PC-9 (cell line): ENCODE results near the gene CPED1.

Source experiments
- CTCF ChIP-seq: fragments of 200-600 bp; sonication (generic); conservative IDR thresholded peaks from 2 replicates; pipeline ENCODE4 v1.6.1; 2017; ENCODE audit warnings: mixed run types, antibody characterized with exemption, mild to moderate bottlenecking, moderate library complexity
- EZH2 ChIP-seq: fragments of 200-600 bp; sonication (generic); IDR thresholded peaks from 2 replicates; pipeline ENCODE4 v1.8.0; 2017; ENCODE audit warnings: antibody characterized with exemption, low read depth

GRCh38 chr7:121301446-121302213 lies 313.1 kb downstream of the CPED1 start:
- TF ChIP-seq CTCF (no peak), EZH2 (no peak)
